Tongue (tissue), 2 donors: ENCODE measurements around the gene GNPNAT1. TPM values are rescaled to one million over a fixed set of nuclear protein-coding genes. Genes with fewer than 3 reads are reported as not detected.

Source experiments
- DNase-seq: peaks from one replicate; pipeline ENCODE4 v3.0.0-alpha.2; 2015
- total RNA-seq: library from RNA; depleted of rRNA; stranded (reverse); fragments of >200 nt; gene quantifications from one replicate; pipeline ENCODE4 v1.2.3, GENCODE V29; 2014

The GNPNAT1 gene
- total RNA-seq: 12.1 TPM

- peak; percentile 89 for DNase-seq
Measured at GRCh38 chr14:52791223-52792096, at the start of gene GNPNAT1. TSS of gene GNPNAT1 (minus strand) at chr14:52791607. CDS start at chr14:52784650, 6,957 bp downstream.

- DNase-seq: peak; percentile 17
Measured at GRCh38 chr14:52840877-52841276, 49.5 kb upstream of the GNPNAT1 start.

- DNase-seq: no peak
Measured at GRCh38 chr14:52837451-52837850, 46.0 kb upstream of the GNPNAT1 start.

- DNase-seq: no peak
Measured at GRCh38 chr14:52836063-52836462, 44.7 kb upstream of the GNPNAT1 start.

- no peak for DNase-seq
Measured at GRCh38 chr14:52835122-52835903, 43.9 kb upstream of the GNPNAT1 start.

- DNase-seq: no peak
Measured at GRCh38 chr14:52834440-52834842, 43.0 kb upstream of the GNPNAT1 start.

GRCh38 chr14:52833891-52834290, 42.5 kb upstream of the GNPNAT1 start:
- DNase-seq: no peak

- DNase-seq: no peak
Measured at GRCh38 chr14:52829527-52830185, 38.2 kb upstream of the GNPNAT1 start.

GRCh38 chr14:52827426-52827825, 36.0 kb upstream of the GNPNAT1 start:
- no peak for DNase-seq

GRCh38 chr14:52825085-52825484, 33.7 kb upstream of the GNPNAT1 start:
- no peak for DNase-seq

GRCh38 chr14:52824462-52824861, 33.1 kb upstream of the GNPNAT1 start:
- no peak for DNase-seq

GRCh38 chr14:52821805-52822250, 30.4 kb upstream of the GNPNAT1 start:
- DNase-seq: no peak

GRCh38 chr14:52808101-52808500, 16.7 kb upstream of the GNPNAT1 start:
- no peak for DNase-seq

- no peak for DNase-seq
Measured at GRCh38 chr14:52806115-52806514, 14.7 kb upstream of the GNPNAT1 start.

GRCh38 chr14:52802597-52802996, 11.2 kb upstream of the GNPNAT1 start:
- no peak for DNase-seq

- DNase-seq: peak; percentile 48
Measured at GRCh38 chr14:52801014-52801712, 9.8 kb upstream of the GNPNAT1 start.

GRCh38 chr14:52798826-52799225, 7.4 kb upstream of the GNPNAT1 start:
- no peak for DNase-seq

- DNase-seq: no peak
Measured at GRCh38 chr14:52797653-52798052, 6.2 kb upstream of the GNPNAT1 start.

- DNase-seq: no peak
Measured at GRCh38 chr14:52793061-52793460, 1.7 kb upstream of the GNPNAT1 start.

GRCh38 chr14:52792097-52792415, 649 bp upstream of the GNPNAT1 start:
- no peak for DNase-seq

GRCh38 chr14:52790756-52791222, 618 bp downstream of the GNPNAT1 start:
- DNase-seq: no peak
